ENCODE results near the gene SUN1. TPM values are rescaled to one million over a fixed set of nuclear protein-coding genes. Genes with fewer than 3 reads are reported as not detected.

SUN1 gene
- total RNA-seq, 1 experiment from 2014 or later, result 158 TPM

DNA sequence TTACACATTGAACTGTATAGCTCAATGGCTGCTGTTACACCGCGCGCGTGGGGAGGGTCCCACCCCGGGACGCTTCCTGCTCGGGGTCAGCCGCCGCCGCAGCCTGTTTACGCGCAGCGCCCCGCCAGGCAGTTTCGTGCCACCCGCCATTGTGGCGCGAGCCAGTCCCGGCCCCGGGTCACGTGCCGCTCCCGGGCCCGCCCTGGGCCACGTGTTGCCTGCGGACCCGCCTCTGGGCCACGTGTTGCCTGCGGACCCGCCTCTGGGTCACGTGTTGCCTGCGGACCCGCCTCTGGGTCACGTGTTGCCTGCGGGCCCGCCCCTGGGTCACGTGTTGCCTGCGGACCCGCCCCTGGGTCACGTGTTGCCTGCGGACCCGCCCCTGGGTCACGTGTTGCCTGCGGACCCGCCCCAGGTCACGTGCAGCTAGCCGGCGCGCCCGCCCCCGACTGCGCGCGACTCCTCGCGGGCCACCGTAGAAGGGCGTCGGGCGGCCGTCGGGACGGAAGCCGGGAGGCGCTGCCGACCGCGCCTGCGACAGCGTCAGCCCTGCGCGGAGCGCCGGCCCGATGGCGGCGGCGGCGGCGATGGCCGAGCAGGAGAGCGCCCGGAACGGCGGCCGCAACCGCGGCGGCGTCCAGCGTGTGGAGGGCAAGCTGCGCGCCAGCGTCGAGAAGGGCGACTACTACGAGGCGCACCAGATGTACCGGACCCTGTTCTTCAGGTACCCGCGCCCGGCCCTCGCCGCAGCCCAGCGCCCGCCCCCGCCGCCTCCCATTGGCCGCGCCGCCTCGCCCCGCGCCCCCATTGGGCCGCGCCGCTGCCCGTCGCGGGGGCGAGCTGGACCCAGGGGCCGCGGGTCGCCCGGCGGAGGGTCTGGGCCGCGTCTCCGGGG, 44.0 kb downstream of the SUN1 start, which contains the start of gene GET4 (continued):
- TF ChIP-seq, protein P1, sequence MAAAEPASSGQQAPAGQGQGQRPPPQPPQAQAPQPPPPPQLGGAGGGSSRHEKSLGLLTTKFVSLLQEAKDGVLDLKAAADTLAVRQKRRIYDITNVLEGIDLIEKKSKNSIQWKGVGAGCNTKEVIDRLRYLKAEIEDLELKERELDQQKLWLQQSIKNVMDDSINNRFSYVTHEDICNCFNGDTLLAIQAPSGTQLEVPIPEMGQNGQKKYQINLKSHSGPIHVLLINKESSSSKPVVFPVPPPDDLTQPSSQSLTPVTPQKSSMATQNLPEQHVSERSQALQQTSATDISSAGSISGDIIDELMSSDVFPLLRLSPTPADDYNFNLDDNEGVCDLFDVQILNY (CRISPR knock-in tag; IDR thresholded peaks at IDR 0.05), result peak; percentile 99
- TF ChIP-seq, protein P2, sequence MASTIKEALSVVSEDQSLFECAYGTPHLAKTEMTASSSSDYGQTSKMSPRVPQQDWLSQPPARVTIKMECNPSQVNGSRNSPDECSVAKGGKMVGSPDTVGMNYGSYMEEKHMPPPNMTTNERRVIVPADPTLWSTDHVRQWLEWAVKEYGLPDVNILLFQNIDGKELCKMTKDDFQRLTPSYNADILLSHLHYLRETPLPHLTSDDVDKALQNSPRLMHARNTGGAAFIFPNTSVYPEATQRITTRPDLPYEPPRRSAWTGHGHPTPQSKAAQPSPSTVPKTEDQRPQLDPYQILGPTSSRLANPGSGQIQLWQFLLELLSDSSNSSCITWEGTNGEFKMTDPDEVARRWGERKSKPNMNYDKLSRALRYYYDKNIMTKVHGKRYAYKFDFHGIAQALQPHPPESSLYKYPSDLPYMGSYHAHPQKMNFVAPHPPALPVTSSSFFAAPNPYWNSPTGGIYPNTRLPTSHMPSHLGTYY (CRISPR knock-in tag; IDR thresholded peaks at IDR 0.05), result peak; percentile 38; the same call in 1 of the 2 replicates
- TF ChIP-seq ZNF232 (CRISPR knock-in tag; IDR thresholded peaks at IDR 0.05) (peak; percentile 98), FOXP1 (CRISPR knock-in tag; IDR thresholded peaks at IDR 0.05; ENCODE audit: borderline replicate concordance) (peak; percentile 94), MYBL2 (CRISPR knock-in tag; IDR thresholded peaks at IDR 0.05) (peak; percentile 95), ZNF138 (CRISPR knock-in tag; conservative IDR thresholded peaks at IDR 0.05) (0 out of 2 replicates have a peak, but pooled peaks have one; percentile 81), MXD4 (CRISPR knock-in tag; IDR thresholded peaks at IDR 0.05; ENCODE audit: borderline replicate concordance) (no peak), ZBTB21 (CRISPR knock-in tag; IDR thresholded peaks at IDR 0.05; ENCODE audit: borderline replicate concordance) (peak; percentile 80), NR1H2 (CRISPR knock-in tag; IDR thresholded peaks at IDR 0.05) (no peak), OVOL2 (CRISPR knock-in tag; IDR thresholded peaks at IDR 0.05; ENCODE audit: borderline replicate concordance) (no peak), FOXJ3 (CRISPR knock-in tag; IDR thresholded peaks at IDR 0.05; ENCODE audit: borderline replicate concordance) (no peak), RELA (CRISPR knock-in tag; IDR thresholded peaks at IDR 0.05; ENCODE audit: borderline replicate concordance) (peak; percentile 89; the same call in 1 of the 2 replicates), PRRX2 (CRISPR knock-in tag; IDR thresholded peaks at IDR 0.05) (peak; percentile 80; the same call in 1 of the 2 replicates), FOXK1 (CRISPR knock-in tag; IDR thresholded peaks at IDR 0.05) (peak; percentile 99), RORB (CRISPR knock-in tag; IDR thresholded peaks at IDR 0.05) (no peak), KAT7 (CRISPR knock-in tag; IDR thresholded peaks at IDR 0.05; ENCODE audit: borderline replicate concordance) (no peak), ZNF219 (CRISPR knock-in tag; IDR thresholded peaks at IDR 0.05; ENCODE audit: borderline replicate concordance) (0 out of 2 replicates have a peak, but pooled peaks have one; percentile 15), SMAD4 (CRISPR knock-in tag; IDR thresholded peaks at IDR 0.05) (peak; percentile 78; the same call in 1 of the 2 replicates), ZNF263 (CRISPR knock-in tag; IDR thresholded peaks at IDR 0.05; ENCODE audit: low read depth) (no peak)
- TF ChIP-seq, protein P3, sequence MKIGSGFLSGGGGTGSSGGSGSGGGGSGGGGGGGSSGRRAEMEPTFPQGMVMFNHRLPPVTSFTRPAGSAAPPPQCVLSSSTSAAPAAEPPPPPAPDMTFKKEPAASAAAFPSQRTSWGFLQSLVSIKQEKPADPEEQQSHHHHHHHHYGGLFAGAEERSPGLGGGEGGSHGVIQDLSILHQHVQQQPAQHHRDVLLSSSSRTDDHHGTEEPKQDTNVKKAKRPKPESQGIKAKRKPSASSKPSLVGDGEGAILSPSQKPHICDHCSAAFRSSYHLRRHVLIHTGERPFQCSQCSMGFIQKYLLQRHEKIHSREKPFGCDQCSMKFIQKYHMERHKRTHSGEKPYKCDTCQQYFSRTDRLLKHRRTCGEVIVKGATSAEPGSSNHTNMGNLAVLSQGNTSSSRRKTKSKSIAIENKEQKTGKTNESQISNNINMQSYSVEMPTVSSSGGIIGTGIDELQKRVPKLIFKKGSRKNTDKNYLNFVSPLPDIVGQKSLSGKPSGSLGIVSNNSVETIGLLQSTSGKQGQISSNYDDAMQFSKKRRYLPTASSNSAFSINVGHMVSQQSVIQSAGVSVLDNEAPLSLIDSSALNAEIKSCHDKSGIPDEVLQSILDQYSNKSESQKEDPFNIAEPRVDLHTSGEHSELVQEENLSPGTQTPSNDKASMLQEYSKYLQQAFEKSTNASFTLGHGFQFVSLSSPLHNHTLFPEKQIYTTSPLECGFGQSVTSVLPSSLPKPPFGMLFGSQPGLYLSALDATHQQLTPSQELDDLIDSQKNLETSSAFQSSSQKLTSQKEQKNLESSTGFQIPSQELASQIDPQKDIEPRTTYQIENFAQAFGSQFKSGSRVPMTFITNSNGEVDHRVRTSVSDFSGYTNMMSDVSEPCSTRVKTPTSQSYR (CRISPR knock-in tag; IDR thresholded peaks at IDR 0.05), result 0 out of 2 replicates have a peak, but pooled peaks have one; percentile 69
- TF ChIP-seq, protein P4, sequence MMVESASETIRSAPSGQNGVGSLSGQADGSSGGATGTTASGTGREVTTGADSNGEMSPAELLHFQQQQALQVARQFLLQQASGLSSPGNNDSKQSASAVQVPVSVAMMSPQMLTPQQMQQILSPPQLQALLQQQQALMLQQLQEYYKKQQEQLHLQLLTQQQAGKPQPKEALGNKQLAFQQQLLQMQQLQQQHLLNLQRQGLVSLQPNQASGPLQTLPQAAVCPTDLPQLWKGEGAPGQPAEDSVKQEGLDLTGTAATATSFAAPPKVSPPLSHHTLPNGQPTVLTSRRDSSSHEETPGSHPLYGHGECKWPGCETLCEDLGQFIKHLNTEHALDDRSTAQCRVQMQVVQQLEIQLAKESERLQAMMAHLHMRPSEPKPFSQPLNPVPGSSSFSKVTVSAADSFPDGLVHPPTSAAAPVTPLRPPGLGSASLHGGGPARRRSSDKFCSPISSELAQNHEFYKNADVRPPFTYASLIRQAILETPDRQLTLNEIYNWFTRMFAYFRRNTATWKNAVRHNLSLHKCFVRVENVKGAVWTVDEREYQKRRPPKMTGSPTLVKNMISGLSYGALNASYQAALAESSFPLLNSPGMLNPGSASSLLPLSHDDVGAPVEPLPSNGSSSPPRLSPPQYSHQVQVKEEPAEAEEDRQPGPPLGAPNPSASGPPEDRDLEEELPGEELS (CRISPR knock-in tag; IDR thresholded peaks at IDR 0.05), result peak; percentile 97
- TF ChIP-seq, protein P5, sequence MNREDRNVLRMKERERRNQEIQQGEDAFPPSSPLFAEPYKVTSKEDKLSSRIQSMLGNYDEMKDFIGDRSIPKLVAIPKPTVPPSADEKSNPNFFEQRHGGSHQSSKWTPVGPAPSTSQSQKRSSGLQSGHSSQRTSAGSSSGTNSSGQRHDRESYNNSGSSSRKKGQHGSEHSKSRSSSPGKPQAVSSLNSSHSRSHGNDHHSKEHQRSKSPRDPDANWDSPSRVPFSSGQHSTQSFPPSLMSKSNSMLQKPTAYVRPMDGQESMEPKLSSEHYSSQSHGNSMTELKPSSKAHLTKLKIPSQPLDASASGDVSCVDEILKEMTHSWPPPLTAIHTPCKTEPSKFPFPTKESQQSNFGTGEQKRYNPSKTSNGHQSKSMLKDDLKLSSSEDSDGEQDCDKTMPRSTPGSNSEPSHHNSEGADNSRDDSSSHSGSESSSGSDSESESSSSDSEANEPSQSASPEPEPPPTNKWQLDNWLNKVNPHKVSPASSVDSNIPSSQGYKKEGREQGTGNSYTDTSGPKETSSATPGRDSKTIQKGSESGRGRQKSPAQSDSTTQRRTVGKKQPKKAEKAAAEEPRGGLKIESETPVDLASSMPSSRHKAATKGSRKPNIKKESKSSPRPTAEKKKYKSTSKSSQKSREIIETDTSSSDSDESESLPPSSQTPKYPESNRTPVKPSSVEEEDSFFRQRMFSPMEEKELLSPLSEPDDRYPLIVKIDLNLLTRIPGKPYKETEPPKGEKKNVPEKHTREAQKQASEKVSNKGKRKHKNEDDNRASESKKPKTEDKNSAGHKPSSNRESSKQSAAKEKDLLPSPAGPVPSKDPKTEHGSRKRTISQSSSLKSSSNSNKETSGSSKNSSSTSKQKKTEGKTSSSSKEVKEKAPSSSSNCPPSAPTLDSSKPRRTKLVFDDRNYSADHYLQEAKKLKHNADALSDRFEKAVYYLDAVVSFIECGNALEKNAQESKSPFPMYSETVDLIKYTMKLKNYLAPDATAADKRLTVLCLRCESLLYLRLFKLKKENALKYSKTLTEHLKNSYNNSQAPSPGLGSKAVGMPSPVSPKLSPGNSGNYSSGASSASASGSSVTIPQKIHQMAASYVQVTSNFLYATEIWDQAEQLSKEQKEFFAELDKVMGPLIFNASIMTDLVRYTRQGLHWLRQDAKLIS (CRISPR knock-in tag; IDR thresholded peaks at IDR 0.05; ENCODE audit: borderline replicate concordance), result 0 out of 2 replicates have a peak, but pooled peaks have one; percentile 53
- TF ChIP-seq, protein P6, sequence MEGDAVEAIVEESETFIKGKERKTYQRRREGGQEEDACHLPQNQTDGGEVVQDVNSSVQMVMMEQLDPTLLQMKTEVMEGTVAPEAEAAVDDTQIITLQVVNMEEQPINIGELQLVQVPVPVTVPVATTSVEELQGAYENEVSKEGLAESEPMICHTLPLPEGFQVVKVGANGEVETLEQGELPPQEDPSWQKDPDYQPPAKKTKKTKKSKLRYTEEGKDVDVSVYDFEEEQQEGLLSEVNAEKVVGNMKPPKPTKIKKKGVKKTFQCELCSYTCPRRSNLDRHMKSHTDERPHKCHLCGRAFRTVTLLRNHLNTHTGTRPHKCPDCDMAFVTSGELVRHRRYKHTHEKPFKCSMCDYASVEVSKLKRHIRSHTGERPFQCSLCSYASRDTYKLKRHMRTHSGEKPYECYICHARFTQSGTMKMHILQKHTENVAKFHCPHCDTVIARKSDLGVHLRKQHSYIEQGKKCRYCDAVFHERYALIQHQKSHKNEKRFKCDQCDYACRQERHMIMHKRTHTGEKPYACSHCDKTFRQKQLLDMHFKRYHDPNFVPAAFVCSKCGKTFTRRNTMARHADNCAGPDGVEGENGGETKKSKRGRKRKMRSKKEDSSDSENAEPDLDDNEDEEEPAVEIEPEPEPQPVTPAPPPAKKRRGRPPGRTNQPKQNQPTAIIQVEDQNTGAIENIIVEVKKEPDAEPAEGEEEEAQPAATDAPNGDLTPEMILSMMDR (IDR thresholded peaks at IDR 0.05), result no peak
- TF ChIP-seq, protein P7, sequence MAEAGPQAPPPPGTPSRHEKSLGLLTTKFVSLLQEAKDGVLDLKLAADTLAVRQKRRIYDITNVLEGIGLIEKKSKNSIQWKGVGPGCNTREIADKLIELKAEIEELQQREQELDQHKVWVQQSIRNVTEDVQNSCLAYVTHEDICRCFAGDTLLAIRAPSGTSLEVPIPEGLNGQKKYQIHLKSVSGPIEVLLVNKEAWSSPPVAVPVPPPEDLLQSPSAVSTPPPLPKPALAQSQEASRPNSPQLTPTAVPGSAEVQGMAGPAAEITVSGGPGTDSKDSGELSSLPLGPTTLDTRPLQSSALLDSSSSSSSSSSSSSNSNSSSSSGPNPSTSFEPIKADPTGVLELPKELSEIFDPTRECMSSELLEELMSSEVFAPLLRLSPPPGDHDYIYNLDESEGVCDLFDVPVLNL (CRISPR knock-in tag; IDR thresholded peaks at IDR 0.05; ENCODE audit: borderline replicate concordance, low read depth), result peak; percentile 85; the same call in 1 of the 2 replicates
